Cardiac muscle cell (in vitro differentiated cells and primary cell): ENCODE data around the gene NALF2. TPM values are rescaled to one million over a fixed set of nuclear protein-coding genes. Genes with fewer than 3 reads are reported as not detected.

Experiments
- DNase-seq, 2 donors: peaks; one replicate each; pipeline versions ENCODE4 v3.0.0 to v3.0.0-alpha.2; 2010 to 2017; ENCODE audit warnings: low read depth in 1 of 2, low spot score in 1 of 2
- H3K27ac ChIP-seq: fragments of 200-600 bp; sonication (generic); 2 replicates; pipeline ENCODE4 v1.5.1; 2016
- H3K27me3 ChIP-seq: fragments of 200-600 bp; sonication (generic); 2 replicates; pipeline ENCODE4 v1.6.0; 2016; ENCODE audit warnings: control low read depth
- H3K36me3 ChIP-seq: fragments of 200-600 bp; sonication (generic); 2 replicates; pipeline ENCODE4 v1.5.1; 2016; ENCODE audit warnings: control low read depth
- H3K4me1 ChIP-seq: fragments of 200-600 bp; sonication (generic); 2 replicates; pipeline ENCODE4 v1.8.1; 2017; ENCODE audit warnings: low read depth, mild to moderate bottlenecking, mixed run types
- H3K4me3 ChIP-seq: fragments of 200-600 bp; sonication (generic); 2 replicates; pipeline ENCODE4 v1.5.1; 2016; ENCODE audit warnings: mild to moderate bottlenecking
- H3K9me3 ChIP-seq: fragments of 200-600 bp; sonication (generic); 2 replicates; pipeline ENCODE4 v1.5.1; 2017; ENCODE audit warnings: low read depth, mild to moderate bottlenecking, control low read depth
- polyA plus RNA-seq: library from polyadenylated mRNA; unstranded; fragments of >200 nt; fragmentation: Nextera tagmentation; extraction: Ambion mirVana; gene quantifications from 2 replicates; pipeline ENCODE4 v1.2.1, GENCODE V29; 2016
- total RNA-seq: library from RNA; depleted of rRNA; stranded (reverse); fragments of >200 nt; gene quantifications from 2 replicates; pipeline ENCODE4 v1.2.3, GENCODE V29; 2016
- TF ChIP-seq, protein P1 (sequence below): IDR thresholded peaks from 2 replicates; pipeline ENCODE4 v1.5.1; 2012; ENCODE audit warnings: low read depth, mild to moderate bottlenecking, low read length

The NALF2 gene
- total and polyA plus RNA-seq, 2 experiments from 2014 or later: 0.30 to 0.33 TPM

DNA sequence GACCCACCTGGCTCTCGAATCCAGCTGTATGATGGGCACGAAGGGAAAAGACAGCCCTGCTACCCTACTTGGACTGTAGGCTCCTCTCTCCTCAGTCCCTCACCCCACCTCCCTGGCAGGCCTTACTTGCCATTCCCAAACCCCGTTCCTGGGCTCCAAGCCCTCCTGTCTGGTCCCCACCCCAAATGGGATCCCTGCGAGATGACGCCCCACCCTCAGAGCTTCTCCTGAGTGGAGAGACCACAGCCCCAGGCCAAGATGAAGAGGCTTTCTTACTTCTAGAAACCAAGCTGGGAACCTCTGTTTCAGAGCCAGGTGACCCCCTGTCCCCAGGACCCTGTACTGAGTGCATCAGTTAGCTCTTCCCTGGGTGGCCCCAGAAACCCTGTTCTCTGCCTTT lies 4.5 kb downstream of the NALF2 start:
- DNase-seq: no peak
- peaks cover 33% of the 10 kb centered on the region for H3K27me3 ChIP-seq

DNA sequence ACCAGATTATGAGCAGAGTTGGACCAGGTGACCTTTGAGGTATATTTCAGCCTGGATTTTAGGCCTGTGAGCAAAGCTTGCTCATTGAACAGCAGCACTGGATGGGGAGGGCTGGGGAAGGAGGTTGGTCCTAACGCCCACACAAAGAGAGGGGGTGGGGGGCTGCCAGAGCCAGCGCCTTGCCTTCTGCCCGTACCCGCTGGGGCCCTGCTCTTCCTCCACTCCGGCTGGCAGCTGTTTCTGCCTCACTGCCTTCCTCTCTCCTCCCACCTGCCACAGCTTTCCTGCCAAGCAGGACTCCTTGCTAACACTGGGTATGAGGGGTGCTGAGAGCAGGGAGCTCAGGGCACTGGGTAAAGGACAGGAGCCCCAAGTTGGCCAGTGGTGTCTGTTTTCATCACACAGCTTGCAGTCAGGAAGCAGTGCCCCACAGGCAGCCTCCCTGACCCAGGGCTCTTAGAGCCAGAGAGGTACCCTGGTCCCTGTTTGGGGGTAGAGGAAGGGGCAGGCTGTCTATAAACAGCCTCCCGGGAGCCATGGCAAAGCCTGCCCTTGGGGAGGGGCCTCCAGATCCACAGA lies 6.1 kb downstream of the NALF2 start:
- DNase-seq: no peak
- Histone ChIP-seq H3K27ac (no peak overlapping the region), H3K36me3 (no peaks in the 10 kb centered on the region), H3K27me3 (peaks cover 30% of the 10 kb centered on the region), H3K4me1 (no peaks in the 10 kb centered on the region), H3K9me3 (no peaks in the 10 kb centered on the region), H3K4me3 (no peak overlapping the region)
- TF ChIP-seq, protein P1, sequence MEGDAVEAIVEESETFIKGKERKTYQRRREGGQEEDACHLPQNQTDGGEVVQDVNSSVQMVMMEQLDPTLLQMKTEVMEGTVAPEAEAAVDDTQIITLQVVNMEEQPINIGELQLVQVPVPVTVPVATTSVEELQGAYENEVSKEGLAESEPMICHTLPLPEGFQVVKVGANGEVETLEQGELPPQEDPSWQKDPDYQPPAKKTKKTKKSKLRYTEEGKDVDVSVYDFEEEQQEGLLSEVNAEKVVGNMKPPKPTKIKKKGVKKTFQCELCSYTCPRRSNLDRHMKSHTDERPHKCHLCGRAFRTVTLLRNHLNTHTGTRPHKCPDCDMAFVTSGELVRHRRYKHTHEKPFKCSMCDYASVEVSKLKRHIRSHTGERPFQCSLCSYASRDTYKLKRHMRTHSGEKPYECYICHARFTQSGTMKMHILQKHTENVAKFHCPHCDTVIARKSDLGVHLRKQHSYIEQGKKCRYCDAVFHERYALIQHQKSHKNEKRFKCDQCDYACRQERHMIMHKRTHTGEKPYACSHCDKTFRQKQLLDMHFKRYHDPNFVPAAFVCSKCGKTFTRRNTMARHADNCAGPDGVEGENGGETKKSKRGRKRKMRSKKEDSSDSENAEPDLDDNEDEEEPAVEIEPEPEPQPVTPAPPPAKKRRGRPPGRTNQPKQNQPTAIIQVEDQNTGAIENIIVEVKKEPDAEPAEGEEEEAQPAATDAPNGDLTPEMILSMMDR: no peak

More for the DNA sequence above, 4.5 kb downstream of the NALF2 start:
- Histone ChIP-seq H3K36me3 (no peaks in the 10 kb centered on the region), H3K27ac (no peak overlapping the region), H3K4me3 (no peak overlapping the region), H3K4me1 (no peaks in the 10 kb centered on the region), H3K9me3 (no peaks in the 10 kb centered on the region)
- TF ChIP-seq, protein P1: no peak

DNA sequence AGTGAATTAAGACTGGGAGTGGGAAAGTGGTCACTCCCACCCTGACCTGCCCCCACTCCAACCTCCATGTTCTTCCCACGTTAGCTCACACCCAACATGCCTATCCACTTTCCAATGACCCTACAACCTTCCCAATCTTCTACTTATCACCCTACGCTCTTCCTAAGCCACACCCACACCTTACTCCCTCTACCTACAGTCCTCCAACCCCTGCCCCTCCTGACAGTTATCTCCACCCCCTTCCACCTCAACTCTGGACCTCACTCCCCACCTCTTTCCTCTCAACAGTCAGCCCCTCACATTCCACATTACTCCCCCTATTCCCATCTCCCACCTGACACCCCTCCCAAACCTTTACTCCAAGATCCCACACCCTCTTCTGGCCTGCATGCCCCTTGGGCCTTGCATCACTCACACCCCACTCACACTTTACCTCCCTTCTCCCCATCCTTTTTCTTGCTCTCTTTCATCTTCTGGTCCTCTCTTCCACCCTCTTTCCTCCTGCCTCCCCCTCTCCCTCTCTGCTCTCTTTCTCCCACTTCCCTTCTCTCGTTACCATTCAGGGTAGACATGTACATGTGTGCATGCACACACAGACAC lies 6.9 kb downstream of the NALF2 start:
- H3K36me3 ChIP-seq: no peaks in the 10 kb centered on the region

DNA sequence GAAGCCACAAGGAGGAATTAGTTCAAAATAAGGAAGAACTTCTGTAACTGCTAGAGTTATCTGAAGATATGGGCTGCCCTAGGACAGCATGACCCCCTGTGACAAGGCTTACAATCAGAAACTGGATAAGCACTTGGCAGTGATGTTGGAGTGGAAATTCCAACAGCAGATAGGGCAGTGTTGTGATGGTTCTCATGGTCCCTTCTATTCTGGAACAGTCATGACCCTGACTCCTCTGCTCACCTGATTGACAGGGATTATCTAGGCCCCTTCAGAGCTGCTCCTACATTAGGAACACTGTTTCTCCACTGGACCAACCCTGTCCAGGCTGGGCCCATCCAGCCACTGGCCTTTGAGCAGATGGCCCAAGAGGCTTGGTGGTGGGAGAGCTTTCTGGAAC lies 17.9 kb downstream of the NALF2 start:
- TF ChIP-seq, protein P1: no peak
- Histone ChIP-seq H3K4me1 (no peaks in the 10 kb centered on the region), H3K27me3 (no peaks in the 10 kb centered on the region), H3K36me3 (no peaks in the 10 kb centered on the region), H3K9me3 (no peaks in the 10 kb centered on the region), H3K27ac (no peak overlapping the region), H3K4me3 (no peak overlapping the region)
- no peak for DNase-seq

More for the DNA sequence above, 6.9 kb downstream of the NALF2 start:
- TF ChIP-seq, protein P1: no peak
- DNase-seq: no peak
- peaks cover 22% of the 10 kb centered on the region for H3K27me3 ChIP-seq
- no peak overlapping the region for H3K27ac ChIP-seq
- H3K9me3 ChIP-seq: no peaks in the 10 kb centered on the region
- no peaks in the 10 kb centered on the region for H3K4me1 ChIP-seq
- no peak overlapping the region for H3K4me3 ChIP-seq

DNA sequence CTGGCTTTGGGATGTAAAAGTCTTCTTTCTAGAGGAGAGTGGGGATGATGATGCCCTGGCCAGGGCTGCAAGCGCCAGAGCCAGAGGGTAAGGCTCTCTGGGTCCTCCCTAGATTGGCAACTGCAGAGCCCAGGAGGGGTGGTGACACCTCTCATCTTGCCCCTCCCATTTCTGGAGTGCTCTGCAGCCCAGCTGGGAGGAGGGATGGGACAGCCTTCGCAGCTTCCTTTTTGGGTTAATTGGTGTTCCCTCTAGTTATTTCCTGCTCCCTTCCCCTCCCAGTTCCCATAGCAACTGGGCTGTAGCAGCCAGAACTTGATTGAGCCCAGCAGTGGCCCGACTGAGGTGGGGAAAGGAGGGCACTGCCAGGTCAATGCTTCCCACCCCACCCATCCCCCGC lies 19.2 kb downstream of the NALF2 start:
- Histone ChIP-seq H3K4me1 (no peaks in the 10 kb centered on the region), H3K4me3 (no peak overlapping the region), H3K27ac (no peak overlapping the region), H3K9me3 (no peaks in the 10 kb centered on the region), H3K36me3 (no peaks in the 10 kb centered on the region), H3K27me3 (no peaks in the 10 kb centered on the region)
- DNase-seq: no peak
- TF ChIP-seq, protein P1: no peak
